Natural killer cell treated with Interleukin-12 subunit alpha and Interleukin-12 subunit beta and Interleukin-15 and Interleukin-18, amount 100 ng/mL, for 72 hours (primary cell): ENCODE results near the gene PKNOX1. TPM values are rescaled to one million over a fixed set of nuclear protein-coding genes. Genes with fewer than 3 reads are reported as not detected.
"Not testable (repeated sequence)": the region's sequence is repeated elsewhere in the genome, so short reads cannot be mapped to it uniquely, and the experiment has no call there.

Experiments used
- ATAC-seq, 2 donors: fragments of 150-1000 bp; cut with Tn5 transposase in 1 of 2; sonication (Bioruptor Pico), chemical (Tn5 transposase) in 1 of 2; 2 replicates each; pipeline ENCODE4 v1.10.0; 2021
- DNase-seq: peaks from one replicate; pipeline ENCODE4 v3.0.0; 2022; ENCODE audit warnings: low spot score
- H3K27ac Mint-ChIP-seq, 2 donors: 1 replicate in 1 of 2; 2 replicates in 1 of 2; pipeline ENCODE4 v1.8.0; 2022; ENCODE audit warnings: mixed read lengths in 2 of 2, mild to moderate bottlenecking in 1 of 2, moderate library complexity in 1 of 2
- H3K27me3 Mint-ChIP-seq, 2 donors: 1 replicate in 1 of 2; 2 replicates in 1 of 2; pipeline ENCODE4 v1.8.0; 2022; ENCODE audit warnings: mixed read lengths in 2 of 2
- H3K36me3 Mint-ChIP-seq: one replicate; pipeline ENCODE4 v1.8.0; 2022; ENCODE audit warnings: mixed read lengths
- H3K4me1 Mint-ChIP-seq, 2 donors: 1 replicate in 1 of 2; 2 replicates in 1 of 2; pipeline ENCODE4 v1.8.0; 2022; ENCODE audit warnings: low read depth in 2 of 2, mixed read lengths in 2 of 2, mild to moderate bottlenecking in 1 of 2
- H3K4me3 Mint-ChIP-seq: one replicate; pipeline ENCODE4 v1.8.0; 2022; ENCODE audit warnings: mixed read lengths
- H3K9me3 Mint-ChIP-seq: 2 replicates; pipeline ENCODE4 v1.8.0; 2022; ENCODE audit warnings: mixed read lengths
- total RNA-seq, 2 donors: library from RNA; stranded (reverse); gene quantifications; one replicate each; pipeline ENCODE4 v1.2.3, GENCODE V29; 2022

The PKNOX1 gene
- total RNA-seq, 2 donors from 2014 or later, result 26.0 to 33.8 TPM

GRCh38 chr21:42986125-42986783 lies 11.9 kb downstream of the PKNOX1 start:
- peaks cover 21 to 23% of the 10 kb centered on the region in 2 donors for H3K4me1 Mint-ChIP-seq
- no peak overlapping the region for H3K4me3 Mint-ChIP-seq
- no peaks in the 10 kb centered on the region for H3K27me3 Mint-ChIP-seq
- ATAC-seq, result no peak
- H3K36me3 Mint-ChIP-seq, result no peaks in the 10 kb centered on the region
- H3K9me3 Mint-ChIP-seq, result no peaks in the 10 kb centered on the region
- peak overlapping the region in 1 of 2 donors; percentile 20 for H3K27ac Mint-ChIP-seq
- no peak for DNase-seq

- DNase-seq (no peak), ATAC-seq (no peak)
- H3K27me3 Mint-ChIP-seq, result no peaks in the 10 kb centered on the region
- H3K4me3 Mint-ChIP-seq, result no peak overlapping the region
- H3K36me3 Mint-ChIP-seq, result no peaks in the 10 kb centered on the region
- peaks cover 15 to 20% of the 10 kb centered on the region in 2 donors for H3K4me1 Mint-ChIP-seq
- H3K9me3 Mint-ChIP-seq, result no peaks in the 10 kb centered on the region
- no peak overlapping the region for H3K27ac Mint-ChIP-seq
These were observed 14.0 kb downstream of the PKNOX1 start for GRCh38 chr21:42988236-42988965.

- not testable (repeated sequence) for H3K4me3 Mint-ChIP-seq
- H3K4me1 Mint-ChIP-seq, result peaks cover 15 to 20% of the 10 kb centered on the region in 2 donors
- H3K27ac Mint-ChIP-seq, result peak overlapping the region in 1 of 2 donors; percentile 27
These were observed 15.0 kb downstream of the PKNOX1 start for GRCh38 chr21:42989370-42989769.

GRCh38 chr21:42989816-42990650 lies 15.7 kb downstream of the PKNOX1 start:
- H3K27me3 Mint-ChIP-seq, result no peaks in the 10 kb centered on the region
- H3K4me1 Mint-ChIP-seq, result peaks cover 15 to 20% of the 10 kb centered on the region in 2 donors
- H3K4me3 Mint-ChIP-seq, result no peak overlapping the region
- ATAC-seq, result no peak
- H3K9me3 Mint-ChIP-seq, result no peaks in the 10 kb centered on the region
- H3K27ac Mint-ChIP-seq, result peak overlapping the region in 1 of 2 donors; percentile 68
- DNase-seq, result no peak
- H3K36me3 Mint-ChIP-seq, result no peaks in the 10 kb centered on the region

More at GRCh38 chr21:42989370-42989769, 15.0 kb downstream of the PKNOX1 start:
- not testable (repeated sequence) for DNase-seq, H3K27me3 Mint-ChIP-seq, H3K9me3 Mint-ChIP-seq, H3K36me3 Mint-ChIP-seq, ATAC-seq

- no peaks in the 10 kb centered on the region for H3K36me3 Mint-ChIP-seq
- no peaks in the 10 kb centered on the region for H3K9me3 Mint-ChIP-seq
- H3K4me1 Mint-ChIP-seq, result peaks cover 11 to 13% of the 10 kb centered on the region in 2 donors
- no peak for ATAC-seq
- no peak for DNase-seq
- H3K4me3 Mint-ChIP-seq, result no peak overlapping the region
- H3K27ac Mint-ChIP-seq, result no peak overlapping the region
- no peaks in the 10 kb centered on the region for H3K27me3 Mint-ChIP-seq
These were observed 17.8 kb downstream of the PKNOX1 start for GRCh38 chr21:42991992-42992740.

GRCh38 chr21:42993051-42993712 lies 18.8 kb downstream of the PKNOX1 start:
- Mint-ChIP-seq H3K27ac (no peak overlapping the region), H3K9me3 (no peaks in the 10 kb centered on the region), H3K4me1 (peaks cover 17 to 21% of the 10 kb centered on the region in 2 donors), H3K36me3 (no peaks in the 10 kb centered on the region), H3K27me3 (no peaks in the 10 kb centered on the region), H3K4me3 (no peak overlapping the region)
- no peak for DNase-seq
- ATAC-seq, result no peak

GRCh38 chr21:42997053-42997452 lies 22.7 kb downstream of the PKNOX1 start:
- peaks cover 8% of the 10 kb centered on the region for H3K36me3 Mint-ChIP-seq
- peak in 1 of 2 donors; percentile 95 for ATAC-seq
- H3K27me3 Mint-ChIP-seq, result no peaks in the 10 kb centered on the region
- peaks cover 15% of the 10 kb centered on the region in 2 donors for H3K4me1 Mint-ChIP-seq
- peaks cover 7% of the 10 kb centered on the region for H3K9me3 Mint-ChIP-seq
- no peak overlapping the region for H3K27ac Mint-ChIP-seq
- DNase-seq, result no peak
- peak overlapping the region; percentile 42 for H3K4me3 Mint-ChIP-seq

GRCh38 chr21:42997983-42998382 lies 23.6 kb downstream of the PKNOX1 start:
- Mint-ChIP-seq H3K27ac (peak overlapping the region in 1 of 2 donors; percentile 58), H3K4me1 (peaks cover 14 to 15% of the 10 kb centered on the region in 2 donors)
- not testable (repeated sequence) for ATAC-seq, H3K27me3 Mint-ChIP-seq, H3K9me3 Mint-ChIP-seq, H3K4me3 Mint-ChIP-seq, H3K36me3 Mint-ChIP-seq, DNase-seq

- H3K4me3 Mint-ChIP-seq, DNase-seq, H3K27ac Mint-ChIP-seq, H3K9me3 Mint-ChIP-seq, H3K27me3 Mint-ChIP-seq, H3K36me3 Mint-ChIP-seq, ATAC-seq: not testable (repeated sequence)
- H3K4me1 Mint-ChIP-seq, result peaks cover 15 to 21% of the 10 kb centered on the region in 2 donors
These were observed 24.8 kb downstream of the PKNOX1 start for GRCh38 chr21:42999152-42999551.

GRCh38 chr21:43000041-43000440 lies 25.7 kb downstream of the PKNOX1 start:
- H3K4me3 Mint-ChIP-seq, DNase-seq, H3K27ac Mint-ChIP-seq, ATAC-seq, H3K9me3 Mint-ChIP-seq, H3K27me3 Mint-ChIP-seq: not testable (repeated sequence)
- Mint-ChIP-seq H3K36me3 (peaks cover 12% of the 10 kb centered on the region), H3K4me1 (peaks cover 15 to 21% of the 10 kb centered on the region in 2 donors)

- H3K27me3 Mint-ChIP-seq, result no peaks in the 10 kb centered on the region
- H3K4me3 Mint-ChIP-seq, result no peak overlapping the region
- H3K4me1 Mint-ChIP-seq, result peaks cover 10 to 21% of the 10 kb centered on the region in 2 donors
- peaks cover 7% of the 10 kb centered on the region for H3K9me3 Mint-ChIP-seq
- peaks cover 12% of the 10 kb centered on the region for H3K36me3 Mint-ChIP-seq
- DNase-seq (no peak), ATAC-seq (no peak)
- no peak overlapping the region for H3K27ac Mint-ChIP-seq
These were observed 27.0 kb downstream of the PKNOX1 start for GRCh38 chr21:43001316-43001715.

- Mint-ChIP-seq H3K36me3 (peaks cover 8% of the 10 kb centered on the region), H3K27me3 (no peaks in the 10 kb centered on the region), H3K9me3 (peaks cover 4% of the 10 kb centered on the region), H3K4me3 (no peak overlapping the region), H3K4me1 (peaks cover 0 to 15% of the 10 kb centered on the region in 2 donors), H3K27ac (no peak overlapping the region)
- ATAC-seq (no peak), DNase-seq (no peak)
These were observed 30.6 kb downstream of the PKNOX1 start for GRCh38 chr21:43004926-43005325.

GRCh38 chr21:43005635-43006034 lies 31.3 kb downstream of the PKNOX1 start:
- no peak for DNase-seq
- Mint-ChIP-seq H3K36me3 (peaks cover 4% of the 10 kb centered on the region), H3K4me3 (no peak overlapping the region), H3K27me3 (no peaks in the 10 kb centered on the region), H3K9me3 (no peaks in the 10 kb centered on the region), H3K4me1 (peaks cover 0 to 13% of the 10 kb centered on the region in 2 donors), H3K27ac (no peak overlapping the region)
- no peak for ATAC-seq
